HFF-Myc (cell line): ENCODE data around the gene ENTHD1.

Experiments
- DNase-seq: peaks from one replicate; pipeline ENCODE4 v3.0.0-alpha.2; 2011; ENCODE audit warnings: low read depth; ENCODE audit errors: extremely low read depth
- H3K4me3 ChIP-seq: replicated peaks from 2 replicates; pipeline ENCODE4 v1.5.1; 2011; ENCODE audit warnings: low read depth, mild to moderate bottlenecking, control low read depth, low read length
- CTCF ChIP-seq: IDR thresholded peaks from 2 replicates; pipeline ENCODE4 v1.5.1; 2012; ENCODE audit warnings: mild to moderate bottlenecking, low read depth, low read length, control low read depth; ENCODE audit errors: missing control alignments

ENTHD1 gene

GRCh38 chr22:39925909-39926679, 32.5 kb upstream of the ENTHD1 start:
- no peak for DNase-seq
- no peak overlapping the region for H3K4me3 ChIP-seq
- no peak for TF ChIP-seq CTCF

- no peak for DNase-seq
- H3K4me3 ChIP-seq: no peak overlapping the region
- no peak for TF ChIP-seq CTCF
Observed at GRCh38 chr22:39925273-39925672, 31.7 kb upstream of the ENTHD1 start.

GRCh38 chr22:39924286-39924685, 30.7 kb upstream of the ENTHD1 start:
- TF ChIP-seq CTCF: no peak
- DNase-seq: no peak
- H3K4me3 ChIP-seq: no peak overlapping the region

GRCh38 chr22:39923696-39924095, 30.1 kb upstream of the ENTHD1 start:
- no peak overlapping the region for H3K4me3 ChIP-seq
- no peak for TF ChIP-seq CTCF
- no peak for DNase-seq

- no peak for DNase-seq
- H3K4me3 ChIP-seq: no peak overlapping the region
- no peak for TF ChIP-seq CTCF
Observed at GRCh38 chr22:39920134-39920743, 26.7 kb upstream of the ENTHD1 start.

- DNase-seq: no peak
- TF ChIP-seq CTCF: no peak
- H3K4me3 ChIP-seq: no peak overlapping the region
Observed at GRCh38 chr22:39917776-39918495, 24.4 kb upstream of the ENTHD1 start.
